HG03025 (cell line): ENCODE measurements around the gene ZNF189.
A peak's percentile ranks its signal among the peaks of the same experiment; 100 is the strongest.

Experiments used
- ATAC-seq: cut with Tn5 transposase; IDR thresholded peaks from one replicate; pipeline ENCODE4 v1.9.1; 2021; ENCODE audit warnings: mild to moderate bottlenecking, moderate library complexity; ENCODE audit not compliant: unreplicated experiment, low FRiP score

The ZNF189 gene

DNA sequence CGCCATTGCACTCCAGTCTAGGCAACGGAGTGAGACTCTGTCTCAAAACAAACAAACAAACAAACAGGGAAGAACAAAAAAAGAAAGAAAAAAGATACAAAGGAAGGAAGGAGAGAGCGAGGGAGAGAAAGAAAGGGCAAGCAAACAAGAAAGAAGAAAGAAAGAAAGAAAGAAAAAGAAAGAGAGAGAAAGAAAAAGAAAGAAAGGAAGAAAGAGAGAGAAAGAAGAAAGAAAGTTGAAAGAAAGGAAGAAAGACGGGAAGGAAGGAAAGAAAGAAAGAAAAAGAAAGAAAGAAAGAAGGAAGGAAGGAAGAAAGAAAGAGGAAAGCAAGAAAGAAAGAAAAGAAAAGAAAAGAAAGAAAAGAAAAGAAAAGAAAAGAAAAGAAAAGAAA, 50.0 kb downstream of the ZNF189 start:
- no peak for ATAC-seq

DNA sequence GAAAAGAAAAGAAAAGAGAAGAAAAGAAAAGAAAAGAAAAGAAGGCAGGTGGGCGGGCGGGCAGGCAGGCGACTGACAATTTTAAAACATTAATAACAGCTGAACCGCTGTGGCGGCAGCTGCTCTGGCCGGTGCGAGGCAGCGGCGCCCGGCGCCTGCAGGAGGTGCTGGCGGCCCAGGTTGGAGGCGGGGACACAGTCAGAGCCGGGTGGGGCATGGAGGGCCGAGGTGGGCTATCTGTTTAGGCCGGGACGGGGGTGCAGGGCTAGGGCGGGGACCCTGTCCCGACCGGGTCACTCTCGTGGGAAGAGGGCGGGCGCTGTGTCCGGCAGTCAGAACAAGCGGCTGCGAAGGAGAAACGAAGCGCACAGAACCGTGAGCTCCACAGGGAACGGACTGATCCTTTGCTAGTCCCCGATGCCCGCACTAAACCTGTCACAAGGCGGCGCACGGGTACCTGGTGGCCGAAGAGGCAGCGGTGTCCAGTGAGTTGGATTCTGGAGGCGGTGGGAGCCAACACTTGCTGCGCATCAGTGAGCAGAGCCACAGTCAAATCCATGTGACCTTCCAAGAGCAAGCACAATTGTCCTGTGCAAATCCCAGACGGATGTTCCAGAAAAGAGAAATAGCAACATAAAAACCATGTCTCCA, 50.5 kb downstream of the ZNF189 start:
- ATAC-seq = peak; percentile 97

GRCh38 chr9:101450931-101451330, 52.3 kb downstream of the ZNF189 start:
- ATAC-seq = no peak

GRCh38 chr9:101451498-101451897, 52.8 kb downstream of the ZNF189 start:
- ATAC-seq = no peak

DNA sequence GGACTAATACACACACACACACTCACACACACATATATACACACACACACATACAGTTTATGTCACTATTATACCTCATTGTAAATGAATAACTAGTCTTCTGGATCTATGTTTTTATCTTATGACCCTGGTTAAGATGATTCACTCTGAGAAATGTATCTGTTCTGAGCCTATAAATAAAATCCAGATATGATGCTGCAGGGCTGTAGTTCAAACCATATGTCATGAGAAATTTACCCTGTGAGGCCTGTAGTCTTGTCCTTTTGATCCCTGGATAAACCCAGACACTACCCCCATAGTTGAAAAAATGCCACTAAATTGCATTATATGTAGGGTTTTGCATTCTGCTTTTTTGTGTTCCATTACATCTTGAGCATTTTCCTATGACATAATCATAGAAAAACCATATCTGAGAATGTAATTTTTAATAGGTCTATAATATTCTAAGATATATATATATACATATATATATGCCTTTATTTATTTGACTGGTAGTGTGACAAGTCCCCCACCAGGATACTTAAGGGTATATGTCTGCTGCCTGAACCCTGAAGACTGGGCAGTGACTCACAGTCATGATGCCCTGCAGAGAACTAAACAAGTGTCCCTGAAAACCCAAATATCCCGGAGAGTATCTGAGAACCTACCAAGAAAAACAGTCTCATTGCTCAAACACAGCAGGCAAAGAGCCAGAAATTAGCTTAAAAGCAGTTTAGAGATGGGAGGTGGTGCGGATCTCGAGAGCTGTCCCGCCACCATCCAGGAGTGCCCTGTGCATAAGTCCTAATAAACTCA, 55.3 kb downstream of the ZNF189 start:
- no peak for ATAC-seq

- no peak for ATAC-seq
These were observed 57.1 kb downstream of the ZNF189 start for GRCh38 chr9:101455656-101456240.

GRCh38 chr9:101457003-101457402, 58.4 kb downstream of the ZNF189 start:
- no peak for ATAC-seq

DNA sequence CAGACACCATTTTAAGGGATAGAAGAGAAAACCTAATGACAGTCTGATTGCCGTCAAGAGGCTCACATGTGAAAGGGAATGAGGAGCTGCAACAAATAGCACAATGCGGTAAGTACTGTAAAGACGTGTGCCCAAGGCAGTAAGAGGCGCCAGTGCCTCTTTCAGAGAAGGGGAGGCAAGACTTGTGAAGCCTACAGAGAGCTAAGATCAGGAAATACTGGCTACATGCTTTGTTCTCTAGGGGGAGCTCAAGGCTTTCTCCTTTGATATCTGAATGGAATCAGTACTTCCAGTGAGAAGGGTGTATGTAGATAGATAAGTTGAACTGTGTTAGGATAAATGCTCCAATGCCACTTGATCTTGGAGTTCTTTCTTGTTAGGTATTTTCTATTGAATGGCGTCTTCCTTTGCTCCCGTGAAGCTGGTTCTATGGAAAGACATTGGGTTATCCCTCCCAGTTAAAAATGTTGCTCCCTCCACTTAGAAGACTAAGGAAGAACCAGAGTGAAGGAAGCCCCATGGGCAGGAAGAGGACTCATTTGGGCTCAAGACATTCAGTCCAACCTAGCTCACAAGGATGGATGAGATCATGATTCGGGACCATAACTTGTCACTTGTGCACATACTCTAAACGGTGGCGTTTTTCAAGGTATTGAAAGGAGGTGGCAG, 60.4 kb downstream of the ZNF189 start:
- ATAC-seq = peak; percentile 84
